GM12878 (cell line): ENCODE measurements around the gene GALNT18. TPM values are rescaled to one million over a fixed set of nuclear protein-coding genes. Genes with fewer than 3 reads are reported as not detected.

Experiments
- ATAC-seq: fragments of 200-7000 bp; cut with Tn5 transposase; 3 replicates; pipeline ENCODE4 v1.9.1; 2020; ENCODE audit warnings: mild to moderate bottlenecking, moderate library complexity
- BruUV-seq: library from RNA; stranded (reverse); fragments of 400-500 nt; replicated peaks from 2 replicates; lab custom pipeline; 2021; lab: Mats Ljungman, UMichigan
- CTCF ChIA-PET: fragments of 300-600 bp; sonication (Branson Sonifier 250); formaldehyde crosslinking; extraction: SDS; loops from one replicate; lab custom pipeline; 2021; ENCODE audit warnings: inconsistent platforms; lab: Yijun Ruan, JAX
- POLR2A ChIA-PET: fragments of 350-600 bp; formaldehyde crosslinking; extraction: SDS; loops from one replicate; lab custom pipeline; 2021; ENCODE audit warnings: inconsistent platforms; lab: Charles Lee
- RAD21 ChIA-PET: fragments of 300-600 bp; sonication (Branson Sonifier 250); formaldehyde crosslinking; loops from one replicate; lab custom pipeline; 2023; ENCODE audit warnings: antibody characterized with exemption; ENCODE audit not compliant: unreplicated experiment; lab: Charles Lee
- SMC1A ChIA-PET: fragments of 300-600 bp; sonication (Branson Sonifier 250); formaldehyde crosslinking; loops from one replicate; lab custom pipeline; 2023; ENCODE audit not compliant: unreplicated experiment, uncharacterized antibody; lab: Charles Lee
- DNase-seq: peaks from one replicate; pipeline ENCODE4 v3.0.0-alpha.2; 2011; ENCODE audit warnings: low read depth, low spot score
- FAIRE-seq: peaks from 3 replicates; lab custom pipeline; 2011; peaks lifted over from hg19 to GRCh38; lab: Jason Lieb, UNC
- H2AFZ ChIP-seq: 2 replicates; pipeline ENCODE4 v1.6.0; 2011; ENCODE audit warnings: low read depth, low read length, control low read depth; ENCODE audit not compliant: control insufficient read depth
- H3K27ac ChIP-seq: 2 replicates; pipeline ENCODE4 v1.5.1; 2011; ENCODE audit warnings: control low read depth; ENCODE audit not compliant: control insufficient read depth, insufficient read depth
- H3K27me3 ChIP-seq, 2 experiments: replicated peaks in 1 of 2; 2 replicates each; pipeline versions ENCODE4 v1.6.0 to v1.6.1; 2011; ENCODE audit warnings: low read length in 1 of 2; ENCODE audit not compliant: control insufficient read depth in 2 of 2, insufficient read depth in 2 of 2
- H3K36me3 ChIP-seq, 2 experiments: 2 replicates each; pipeline ENCODE4 v1.5.1; 2011; ENCODE audit warnings: low read length in 1 of 2; ENCODE audit not compliant: control insufficient read depth in 2 of 2, insufficient read depth in 2 of 2
- H3K4me1 ChIP-seq: 2 replicates; pipeline ENCODE4 v1.6.1; 2011; ENCODE audit warnings: mild to moderate bottlenecking, low read length, moderate library complexity, mixed read lengths; ENCODE audit not compliant: control insufficient read depth, insufficient read depth
- H3K4me2 ChIP-seq: 2 replicates; pipeline ENCODE4 v1.6.0; 2011; ENCODE audit warnings: control low read depth; ENCODE audit not compliant: control insufficient read depth, insufficient read depth
- H3K4me3 ChIP-seq: fragments of 200-600 bp; sonication (generic); 2 replicates; pipeline ENCODE4 v1.5.1; 2016
- H3K79me2 ChIP-seq: 2 replicates; pipeline ENCODE4 v1.6.0; 2011; ENCODE audit warnings: low read length; ENCODE audit not compliant: control insufficient read depth, insufficient read depth
- H3K9ac ChIP-seq: 2 replicates; pipeline ENCODE4 v1.8.0; 2011; ENCODE audit warnings: low read length, control low read depth, mixed read lengths; ENCODE audit not compliant: control insufficient read depth, insufficient read depth
- H3K9me3 ChIP-seq: replicated peaks from 3 replicates; pipeline ENCODE4 v1.5.1; 2011; ENCODE audit warnings: mild to moderate bottlenecking, low read length; ENCODE audit not compliant: control insufficient read depth, insufficient read depth
- H4K20me1 ChIP-seq: 2 replicates; pipeline ENCODE4 v1.6.0; 2011; ENCODE audit not compliant: control insufficient read depth, insufficient read depth
- BACH1 ChIP-seq: fragments of 450-650 bp; IDR thresholded peaks from 2 replicates; pipeline ENCODE4 v1.6.1; 2017; ENCODE audit warnings: mild to moderate bottlenecking, borderline replicate concordance
- JUNB ChIP-seq: IDR thresholded peaks from 2 replicates; pipeline ENCODE4 v1.6.1; 2016; ENCODE audit warnings: antibody characterized with exemption, mild to moderate bottlenecking
- POLR2AphosphoS2 ChIP-seq: IDR thresholded peaks from 2 replicates; pipeline ENCODE4 v1.6.1; 2011; ENCODE audit warnings: low read depth, mild to moderate bottlenecking, low read length, improper control_type of control experiment, moderate library complexity
- RELA ChIP-seq: fragments of 450-650 bp; IDR thresholded peaks from 2 replicates; pipeline ENCODE4 v1.8.0; 2014; ENCODE audit warnings: borderline replicate concordance; ENCODE audit not compliant: partially characterized antibody
- RFX5 ChIP-seq: IDR thresholded peaks from 2 replicates; pipeline ENCODE4 v1.6.1; 2011; ENCODE audit warnings: low read depth, low read length, improper control_type of control experiment
- SMARCA5 ChIP-seq: fragments of 450-650 bp; IDR thresholded peaks from 2 replicates; pipeline ENCODE4 v1.6.1; 2017; ENCODE audit warnings: mild to moderate bottlenecking
- YY1 ChIP-seq: IDR thresholded peaks from 2 replicates; pipeline ENCODE4 v1.6.1; 2011; ENCODE audit warnings: low read depth, mild to moderate bottlenecking, low read length
- ZNF384 ChIP-seq: IDR thresholded peaks from 2 replicates; pipeline ENCODE4 v1.6.1; 2012; ENCODE audit warnings: low read depth, mild to moderate bottlenecking, low read length, improper control_type of control experiment, borderline replicate concordance
- WGBS: methylation state at CpG from one replicate; pipeline ENCODE4 v1.1.6; 2016; ENCODE audit warnings: low lambda C conversion rate; ENCODE audit not compliant: insufficient replicate concordance, insufficient coverage; ENCODE audit errors: missing lambda C conversion rate; 5-methylcytosine and 5-hydroxymethylcytosine counted together
- in situ Hi-C: fragments of 300-500 bp; cut with MboI; formaldehyde crosslinking; loops from 9 replicates; pipeline ENCODE4 v1.14.3; 2018; ENCODE audit warnings: mixed read lengths
- intact Hi-C: fragments of 100-400 bp; cut with micrococcal nuclease; formaldehyde crosslinking; loops from one replicate; pipeline ENCODE4 v1.14.2; 2022; ENCODE audit not compliant: unreplicated experiment
- polyA plus RNA-seq, 11 experiments: library from polyadenylated mRNA; depleted of rRNA in 4 of 11; unstranded in 6 of 11; stranded (reverse) in 5 of 11; fragments of >200 nt; fragmentation: Nextera tagmentation in 4 of 11; fragmentation: Illumina TruSeq in 1 of 11; extraction: Ambion mirVana in 4 of 11; extraction: Trizol in 1 of 11; gene quantifications; 1 replicate in 1 of 11; 2 replicates in 10 of 11; pipeline versions ENCODE4 v1.2.1 to v1.2.3, GENCODE V29; 2011 to 2016; ENCODE audit warnings: inconsistent platforms in 2 of 11, missing spikeins in 2 of 11, low read depth in 1 of 11
- total RNA-seq, 4 experiments: library from RNA; depleted of rRNA in 3 of 4; stranded (reverse); fragments of >200 nt in 3 of 4; fragmentation: Illumina TruSeq in 1 of 4; extraction: Trizol in 1 of 4; gene quantifications; 2 replicates each; pipeline versions ENCODE4 v1.2.1 to v1.2.3, GENCODE V29; 2013 to 2021
- TF ChIP-seq, protein P1 (sequence below): fragments of 450-650 bp; IDR thresholded peaks from 2 replicates; pipeline ENCODE4 v1.6.1; 2016; ENCODE audit warnings: mild to moderate bottlenecking
- TF ChIP-seq, protein P2 (sequence below): fragments of 450-650 bp; IDR thresholded peaks from 2 replicates; pipeline ENCODE4 v1.6.1; 2014; ENCODE audit warnings: mild to moderate bottlenecking
- TF ChIP-seq, protein P3 (sequence below): fragments of 450-650 bp; IDR thresholded peaks from 2 replicates; pipeline ENCODE4 v1.6.1; 2016; ENCODE audit warnings: mild to moderate bottlenecking, moderate library complexity, borderline replicate concordance

Gene GALNT18
- total and polyA plus RNA-seq, 10 of the 15 experiments (the other 5 are each of a cell fraction or from before 2014, with no cell fraction given): 1.2 to 14.2 (median 6.3) TPM

DNA sequence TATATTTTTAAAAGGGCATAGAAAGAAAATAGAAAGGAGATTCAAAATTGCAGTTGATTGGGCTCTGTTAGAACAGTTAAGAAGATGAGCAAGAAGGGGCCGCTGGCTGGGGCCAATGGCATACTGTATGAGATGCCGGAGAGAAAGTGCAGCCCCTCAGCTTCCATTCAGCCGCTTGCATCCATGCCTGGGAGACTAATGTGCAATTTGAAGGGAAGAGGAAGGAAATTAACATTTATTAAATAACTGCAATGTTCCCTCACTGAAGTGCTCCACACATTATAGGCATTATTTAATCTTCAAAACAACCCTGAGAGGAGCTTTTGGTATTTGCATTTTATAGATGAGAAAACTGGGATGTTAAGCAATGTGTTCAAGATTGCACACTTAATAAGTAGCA lies 224.0 kb downstream of the GALNT18 start:
- RAD21 ChIA-PET: no interaction called here

More for the DNA sequence above, 224.0 kb downstream of the GALNT18 start:
- no peak for FAIRE-seq
- intact Hi-C loops: no loop called here
- ChIA-PET POLR2A (no interaction called here), SMC1A (interaction anchor here (1.2 kb wide), 1 partner anchor 448 kb away, joined by 3 read pairs; no protein-coding TSS in a partner anchor), CTCF (interaction anchor here (0.6 to 1.9 kb wide), 3 partner anchors 9 to 393 kb away, joined by 3 to 7 read pairs (median 3); no protein-coding TSS in a partner anchor)
- no TSS peak for BruUV-seq
- DNase-seq: no peak
- Histone ChIP-seq H3K79me2 (no peaks in the 10 kb centered on the region), H3K36me3 (no peaks in the 10 kb centered on the region; a peak in 2 of 4 replicates), H3K4me3 (no peak overlapping the region), H3K4me2 (no peak overlapping the region), H3K9me3 (no peaks in the 10 kb centered on the region), H3K4me1 (no peaks in the 10 kb centered on the region), H2AFZ (no peak overlapping the region), H3K27ac (no peak overlapping the region), H3K27me3 (no peaks in the 10 kb centered on the region), H4K20me1 (no peaks in the 10 kb centered on the region), H3K9ac (no peak overlapping the region)
- ATAC-seq: no peak
- in situ Hi-C loops: no loop called here
- TF ChIP-seq RFX5 (no peak), RELA (no peak), BACH1 (no peak), YY1 (no peak), ZNF384 (no peak), JUNB (no peak), POLR2AphosphoS2 (no peak), SMARCA5 (no peak)
- TF ChIP-seq, protein P1, sequence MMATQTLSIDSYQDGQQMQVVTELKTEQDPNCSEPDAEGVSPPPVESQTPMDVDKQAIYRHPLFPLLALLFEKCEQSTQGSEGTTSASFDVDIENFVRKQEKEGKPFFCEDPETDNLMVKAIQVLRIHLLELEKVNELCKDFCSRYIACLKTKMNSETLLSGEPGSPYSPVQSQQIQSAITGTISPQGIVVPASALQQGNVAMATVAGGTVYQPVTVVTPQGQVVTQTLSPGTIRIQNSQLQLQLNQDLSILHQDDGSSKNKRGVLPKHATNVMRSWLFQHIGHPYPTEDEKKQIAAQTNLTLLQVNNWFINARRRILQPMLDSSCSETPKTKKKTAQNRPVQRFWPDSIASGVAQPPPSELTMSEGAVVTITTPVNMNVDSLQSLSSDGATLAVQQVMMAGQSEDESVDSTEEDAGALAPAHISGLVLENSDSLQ: no peak
- TF ChIP-seq, protein P2, sequence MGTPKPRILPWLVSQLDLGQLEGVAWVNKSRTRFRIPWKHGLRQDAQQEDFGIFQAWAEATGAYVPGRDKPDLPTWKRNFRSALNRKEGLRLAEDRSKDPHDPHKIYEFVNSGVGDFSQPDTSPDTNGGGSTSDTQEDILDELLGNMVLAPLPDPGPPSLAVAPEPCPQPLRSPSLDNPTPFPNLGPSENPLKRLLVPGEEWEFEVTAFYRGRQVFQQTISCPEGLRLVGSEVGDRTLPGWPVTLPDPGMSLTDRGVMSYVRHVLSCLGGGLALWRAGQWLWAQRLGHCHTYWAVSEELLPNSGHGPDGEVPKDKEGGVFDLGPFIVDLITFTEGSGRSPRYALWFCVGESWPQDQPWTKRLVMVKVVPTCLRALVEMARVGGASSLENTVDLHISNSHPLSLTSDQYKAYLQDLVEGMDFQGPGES: no peak
- TF ChIP-seq, protein P3, sequence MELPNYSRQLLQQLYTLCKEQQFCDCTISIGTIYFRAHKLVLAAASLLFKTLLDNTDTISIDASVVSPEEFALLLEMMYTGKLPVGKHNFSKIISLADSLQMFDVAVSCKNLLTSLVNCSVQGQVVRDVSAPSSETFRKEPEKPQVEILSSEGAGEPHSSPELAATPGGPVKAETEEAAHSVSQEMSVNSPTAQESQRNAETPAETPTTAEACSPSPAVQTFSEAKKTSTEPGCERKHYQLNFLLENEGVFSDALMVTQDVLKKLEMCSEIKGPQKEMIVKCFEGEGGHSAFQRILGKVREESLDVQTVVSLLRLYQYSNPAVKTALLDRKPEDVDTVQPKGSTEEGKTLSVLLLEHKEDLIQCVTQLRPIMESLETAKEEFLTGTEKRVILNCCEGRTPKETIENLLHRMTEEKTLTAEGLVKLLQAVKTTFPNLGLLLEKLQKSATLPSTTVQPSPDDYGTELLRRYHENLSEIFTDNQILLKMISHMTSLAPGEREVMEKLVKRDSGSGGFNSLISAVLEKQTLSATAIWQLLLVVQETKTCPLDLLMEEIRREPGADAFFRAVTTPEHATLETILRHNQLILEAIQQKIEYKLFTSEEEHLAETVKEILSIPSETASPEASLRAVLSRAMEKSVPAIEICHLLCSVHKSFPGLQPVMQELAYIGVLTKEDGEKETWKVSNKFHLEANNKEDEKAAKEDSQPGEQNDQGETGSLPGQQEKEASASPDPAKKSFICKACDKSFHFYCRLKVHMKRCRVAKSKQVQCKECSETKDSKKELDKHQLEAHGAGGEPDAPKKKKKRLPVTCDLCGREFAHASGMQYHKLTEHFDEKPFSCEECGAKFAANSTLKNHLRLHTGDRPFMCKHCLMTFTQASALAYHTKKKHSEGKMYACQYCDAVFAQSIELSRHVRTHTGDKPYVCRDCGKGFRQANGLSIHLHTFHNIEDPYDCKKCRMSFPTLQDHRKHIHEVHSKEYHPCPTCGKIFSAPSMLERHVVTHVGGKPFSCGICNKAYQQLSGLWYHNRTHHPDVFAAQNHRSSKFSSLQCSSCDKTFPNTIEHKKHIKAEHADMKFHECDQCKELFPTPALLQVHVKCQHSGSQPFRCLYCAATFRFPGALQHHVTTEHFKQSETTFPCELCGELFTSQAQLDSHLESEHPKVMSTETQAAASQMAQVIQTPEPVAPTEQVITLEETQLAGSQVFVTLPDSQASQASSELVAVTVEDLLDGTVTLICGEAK: no peak
- 60% methylated on average over 3 of the region's 3 CpGs for WGBS
